Measurements from ENCODE around the gene PTPRO. TPM values are rescaled to one million over a fixed set of nuclear protein-coding genes. Genes with fewer than 3 reads are reported as not detected.

The PTPRO gene
- total RNA-seq, 1 donor from 2014 or later = 21.4 TPM

DNA sequence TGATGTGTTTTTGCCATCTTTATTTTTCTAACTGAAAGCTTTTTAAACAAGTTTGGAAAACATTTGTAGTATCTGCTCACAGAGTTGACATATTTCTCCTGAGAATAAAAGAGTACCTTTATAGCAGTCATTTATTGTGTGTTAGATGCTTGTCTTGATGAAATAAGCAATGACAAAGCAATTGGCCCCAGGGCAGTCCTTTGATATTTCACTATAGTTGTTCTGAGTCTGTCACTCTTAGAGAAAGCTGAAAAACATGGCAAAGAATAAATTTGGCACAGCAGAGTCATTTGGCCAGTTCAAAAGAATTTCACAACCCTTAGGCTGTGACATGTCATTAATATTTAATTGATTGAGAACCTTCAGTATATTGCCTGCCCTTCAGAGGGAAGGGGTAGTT lies 166.2 kb downstream of the PTPRO start:
- no peaks in the 10 kb centered on the region for H3K27me3 ChIP-seq (ENCODE audit: low read depth)
- TF ChIP-seq, protein P1, sequence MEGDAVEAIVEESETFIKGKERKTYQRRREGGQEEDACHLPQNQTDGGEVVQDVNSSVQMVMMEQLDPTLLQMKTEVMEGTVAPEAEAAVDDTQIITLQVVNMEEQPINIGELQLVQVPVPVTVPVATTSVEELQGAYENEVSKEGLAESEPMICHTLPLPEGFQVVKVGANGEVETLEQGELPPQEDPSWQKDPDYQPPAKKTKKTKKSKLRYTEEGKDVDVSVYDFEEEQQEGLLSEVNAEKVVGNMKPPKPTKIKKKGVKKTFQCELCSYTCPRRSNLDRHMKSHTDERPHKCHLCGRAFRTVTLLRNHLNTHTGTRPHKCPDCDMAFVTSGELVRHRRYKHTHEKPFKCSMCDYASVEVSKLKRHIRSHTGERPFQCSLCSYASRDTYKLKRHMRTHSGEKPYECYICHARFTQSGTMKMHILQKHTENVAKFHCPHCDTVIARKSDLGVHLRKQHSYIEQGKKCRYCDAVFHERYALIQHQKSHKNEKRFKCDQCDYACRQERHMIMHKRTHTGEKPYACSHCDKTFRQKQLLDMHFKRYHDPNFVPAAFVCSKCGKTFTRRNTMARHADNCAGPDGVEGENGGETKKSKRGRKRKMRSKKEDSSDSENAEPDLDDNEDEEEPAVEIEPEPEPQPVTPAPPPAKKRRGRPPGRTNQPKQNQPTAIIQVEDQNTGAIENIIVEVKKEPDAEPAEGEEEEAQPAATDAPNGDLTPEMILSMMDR (IDR thresholded peaks at IDR 0.05) = no peak
- no peaks in the 10 kb centered on the region for H3K36me3 ChIP-seq
- no peak overlapping the region for H3K4me3 ChIP-seq
- no peaks in the 10 kb centered on the region for H3K4me1 ChIP-seq
- ATAC-seq (no peak), DNase-seq (no peak)
- intact Hi-C loops (cut with DNase I) = no loop called here
- no peaks in the 10 kb centered on the region for H3K9me3 ChIP-seq
- H3K27ac ChIP-seq = no peak overlapping the region

DNA sequence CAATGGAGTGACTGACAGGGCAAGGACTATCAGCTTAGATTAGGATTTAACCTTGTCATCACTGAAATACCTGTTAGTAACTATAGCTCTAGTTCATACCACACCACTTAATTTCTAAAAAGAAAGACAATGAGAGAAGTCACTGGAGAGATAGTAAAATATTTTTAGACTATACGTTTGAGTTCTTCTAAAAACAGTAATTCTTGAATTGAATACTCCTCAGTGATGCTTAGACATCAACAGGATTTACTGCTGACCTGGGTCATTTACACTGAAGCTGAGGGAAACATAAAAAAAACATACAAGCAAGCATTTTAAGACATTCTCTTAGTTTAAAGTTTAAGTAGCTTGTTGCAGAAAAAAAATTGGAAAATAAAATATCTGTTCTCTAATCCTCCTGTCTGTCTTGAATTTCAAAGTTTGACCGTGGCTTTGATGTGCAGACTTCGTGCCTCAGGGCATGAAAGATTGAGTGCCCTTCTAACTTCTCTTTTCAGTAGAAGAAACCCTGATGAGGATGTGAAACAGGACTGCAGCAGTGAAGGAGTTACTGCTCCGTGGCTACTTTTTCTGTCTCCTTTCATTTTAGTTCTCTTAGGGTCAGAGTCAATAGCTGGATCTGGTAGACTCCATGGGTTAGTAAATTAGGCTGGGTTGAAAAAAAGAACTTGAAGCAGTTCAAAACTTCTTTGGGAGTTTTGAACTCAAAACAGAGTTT lies 172.2 kb downstream of the PTPRO start:
- ATAC-seq (no peak), DNase-seq (no peak)
- no peaks in the 10 kb centered on the region for H3K4me1 ChIP-seq
- H3K9me3 ChIP-seq = no peaks in the 10 kb centered on the region
- H3K36me3 ChIP-seq = no peaks in the 10 kb centered on the region
- intact Hi-C loops (cut with DNase I) = no loop called here
- no peak overlapping the region for H3K4me3 ChIP-seq
- no peaks in the 10 kb centered on the region for H3K27me3 ChIP-seq (ENCODE audit: low read depth)
- TF ChIP-seq, protein P1 (IDR thresholded peaks at IDR 0.05) = no peak
- H3K27ac ChIP-seq = no peak overlapping the region

DNA sequence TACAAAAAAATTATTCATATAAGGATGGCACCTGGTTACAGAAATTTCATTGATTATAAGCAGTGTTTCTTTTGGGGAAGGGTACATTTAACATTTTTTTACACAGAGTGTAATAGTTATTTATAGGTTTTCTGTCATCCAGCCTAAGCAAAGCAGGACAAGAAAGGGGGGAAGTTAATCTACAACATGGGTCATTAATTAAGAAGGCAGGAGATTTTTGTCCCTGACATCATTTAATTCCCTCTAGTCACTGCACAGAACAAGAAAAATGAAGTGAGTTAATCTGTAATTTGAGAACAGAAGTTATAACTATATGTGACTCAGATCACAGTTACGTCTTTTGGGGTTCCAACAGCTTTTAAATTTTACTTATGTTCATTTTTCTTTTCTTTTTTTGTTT lies 173.4 kb downstream of the PTPRO start:
- no peaks in the 10 kb centered on the region for H3K4me1 ChIP-seq
- DNase-seq = no peak
- no peak for ATAC-seq
- TF ChIP-seq, protein P1 (IDR thresholded peaks at IDR 0.05) = no peak
- H3K9me3 ChIP-seq = no peaks in the 10 kb centered on the region
- H3K27me3 ChIP-seq (ENCODE audit: low read depth) = no peaks in the 10 kb centered on the region
- H3K4me3 ChIP-seq = no peak overlapping the region
- H3K27ac ChIP-seq = no peak overlapping the region
- intact Hi-C loops (cut with DNase I) = no loop called here
- no peaks in the 10 kb centered on the region for H3K36me3 ChIP-seq

DNA sequence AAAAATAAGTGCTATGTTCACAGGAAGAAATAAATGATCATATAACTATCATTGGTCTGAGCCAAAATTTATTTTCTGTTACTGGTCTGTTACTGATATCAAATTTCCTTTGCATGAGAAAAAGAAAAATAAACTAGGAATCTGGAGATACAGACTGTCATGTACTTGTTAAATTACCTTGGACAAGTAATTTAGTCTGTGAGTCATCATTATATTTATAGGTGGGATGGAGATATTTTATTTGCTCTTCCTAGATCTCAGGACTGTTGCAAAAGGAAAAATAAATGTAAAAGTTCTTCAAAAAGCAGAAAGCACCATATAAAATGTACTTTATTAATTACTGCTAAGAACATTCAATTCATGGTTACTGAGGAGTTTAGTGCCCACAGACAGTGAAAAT lies 174.4 kb downstream of the PTPRO start:
- intact Hi-C loops (cut with DNase I) = no loop called here
- no peaks in the 10 kb centered on the region for H3K4me1 ChIP-seq

DNA sequence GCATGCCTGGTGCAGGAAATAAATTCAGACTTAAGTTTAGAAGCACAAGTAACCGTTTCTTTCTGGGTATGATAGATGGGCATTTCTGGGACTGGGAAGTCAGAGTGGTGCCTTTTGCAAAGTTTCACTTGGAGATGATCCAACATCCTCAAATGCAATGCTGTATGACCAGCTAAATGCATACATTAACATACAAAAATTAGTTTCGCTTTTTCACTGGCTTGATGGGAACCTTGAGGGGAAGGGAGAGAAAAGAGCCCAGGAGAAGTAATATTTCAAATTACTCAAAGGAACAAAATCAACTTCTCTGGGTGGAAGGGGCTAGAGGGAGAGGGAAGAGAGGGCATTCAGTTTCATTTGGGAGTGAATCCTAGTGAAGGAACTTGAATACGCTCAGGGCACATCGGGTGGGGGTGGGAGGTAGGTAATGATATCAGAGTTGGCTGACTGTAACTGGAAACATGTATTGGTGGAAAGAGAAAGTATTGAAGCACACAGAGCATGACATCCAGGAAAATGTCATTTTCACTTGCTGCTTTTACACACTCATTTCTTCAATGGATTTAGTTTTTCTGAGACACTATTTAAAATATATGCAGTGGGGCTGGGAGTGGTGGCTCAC lies 175.5 kb downstream of the PTPRO start:
- TF ChIP-seq, protein P1 (IDR thresholded peaks at IDR 0.05) = no peak
- Histone ChIP-seq H3K9me3 (no peaks in the 10 kb centered on the region), H3K27me3 (ENCODE audit: low read depth) (no peaks in the 10 kb centered on the region), H3K27ac (no peak overlapping the region), H3K4me3 (no peak overlapping the region), H3K4me1 (no peaks in the 10 kb centered on the region), H3K36me3 (no peaks in the 10 kb centered on the region)
- ATAC-seq (no peak), DNase-seq (no peak)
- intact Hi-C loops (cut with DNase I) = no loop called here

More for the DNA sequence above, 174.4 kb downstream of the PTPRO start:
- Histone ChIP-seq H3K27me3 (ENCODE audit: low read depth) (no peaks in the 10 kb centered on the region), H3K36me3 (no peaks in the 10 kb centered on the region), H3K9me3 (no peaks in the 10 kb centered on the region), H3K4me3 (no peak overlapping the region), H3K27ac (no peak overlapping the region)
- TF ChIP-seq, protein P1 (IDR thresholded peaks at IDR 0.05) = no peak
- ATAC-seq = no peak
- no peak for DNase-seq

All from lower lobe of right lung (tissue), 2 donors.